Mesodermal cell (in vitro differentiated cells): Measurements from ENCODE around the gene PUS7.

Experiments used
- H3K27ac ChIP-seq: 2 replicates; pipeline ENCODE4 v1.7.0; 2013; ENCODE audit warnings: mild to moderate bottlenecking, low read depth, low read length, moderate library complexity; ENCODE audit not compliant: severe bottlenecking
- H3K36me3 ChIP-seq: 2 replicates; pipeline ENCODE4 v1.7.1; 2013; ENCODE audit warnings: mild to moderate bottlenecking, low read length, moderate library complexity; ENCODE audit not compliant: control insufficient read depth, insufficient read depth
- H3K4me1 ChIP-seq: one replicate; pipeline ENCODE4 v1.7.1; 2013; ENCODE audit warnings: mild to moderate bottlenecking, low read length; ENCODE audit not compliant: insufficient read depth, control insufficient read depth, poor library complexity, severe bottlenecking
- H3K4me3 ChIP-seq: 2 replicates; pipeline ENCODE4 v1.7.0; 2013; ENCODE audit warnings: low read length, control low read depth, mild to moderate bottlenecking; ENCODE audit not compliant: insufficient read depth, poor library complexity, severe bottlenecking; ENCODE audit errors: extremely low read depth
- H3K9me3 ChIP-seq: 2 replicates; pipeline ENCODE4 v1.7.1; 2013; ENCODE audit warnings: mild to moderate bottlenecking, low read length, moderate library complexity; ENCODE audit not compliant: control insufficient read depth
- WGBS, 2 experiments: methylation state at CpG; one replicate each; pipeline ENCODE4 v1.1.5; 2013; ENCODE audit warnings: missing lambda C conversion rate in 2 of 2; ENCODE audit not compliant: insufficient coverage in 2 of 2; 5-methylcytosine and 5-hydroxymethylcytosine counted together

Gene PUS7

GRCh38 chr7:105497016-105497415 is 25.1 kb downstream of the PUS7 start:
- 89 to 100% methylated on average over 3 of the region's 5 CpGs for WGBS, 2 experiments

GRCh38 chr7:105496521-105496920 is 25.6 kb downstream of the PUS7 start:
- Histone ChIP-seq H3K27ac (peak overlapping the region; percentile 6), H3K9me3 (no peaks in the 10 kb centered on the region), H3K4me1 (peaks cover 3% of the 10 kb centered on the region), H3K4me3 (no peak overlapping the region), H3K36me3 (peaks cover 38% of the 10 kb centered on the region)
- WGBS, 2 experiments = 100% methylated on average over 1 of the region's 2 CpGs

More at GRCh38 chr7:105497016-105497415, 25.1 kb downstream of the PUS7 start:
- H3K4me3 ChIP-seq = no peak overlapping the region
- H3K4me1 ChIP-seq = peaks cover 3% of the 10 kb centered on the region
- peaks cover 38% of the 10 kb centered on the region for H3K36me3 ChIP-seq
- H3K9me3 ChIP-seq = no peaks in the 10 kb centered on the region
- H3K27ac ChIP-seq = peak overlapping the region; percentile 6

- Histone ChIP-seq H3K9me3 (no peaks in the 10 kb centered on the region), H3K36me3 (peaks cover 25% of the 10 kb centered on the region), H3K4me1 (peaks cover 3% of the 10 kb centered on the region), H3K4me3 (no peak overlapping the region), H3K27ac (no peak overlapping the region)
- WGBS, 2 experiments = 93 to 100% methylated on average over 1 to 3 of the region's 5 CpGs
Measured at GRCh38 chr7:105493923-105494315, 28.2 kb downstream of the PUS7 start.

GRCh38 chr7:105493196-105493922 is 28.7 kb downstream of the PUS7 start:
- H3K4me3 ChIP-seq = no peak overlapping the region
- peaks cover 22% of the 10 kb centered on the region for H3K36me3 ChIP-seq
- peaks cover 4% of the 10 kb centered on the region for H3K4me1 ChIP-seq
- 98 to 100% methylated on average over 3 of the region's 7 CpGs for WGBS, 2 experiments
- H3K9me3 ChIP-seq = no peaks in the 10 kb centered on the region
- no peak overlapping the region for H3K27ac ChIP-seq

GRCh38 chr7:105489409-105489808 is 32.7 kb downstream of the PUS7 start:
- no peak overlapping the region for H3K4me3 ChIP-seq
- H3K36me3 ChIP-seq = peaks cover 42% of the 10 kb centered on the region
- peaks cover 14% of the 10 kb centered on the region for H3K4me1 ChIP-seq
- no peak overlapping the region for H3K27ac ChIP-seq
- WGBS, 2 experiments = 89 to 100% methylated on average over 1 of the region's 3 CpGs
- H3K9me3 ChIP-seq = no peaks in the 10 kb centered on the region

- Histone ChIP-seq H3K36me3 (peaks cover 51% of the 10 kb centered on the region), H3K9me3 (no peaks in the 10 kb centered on the region), H3K27ac (peak overlapping the region; percentile 97), H3K4me3 (no peak overlapping the region), H3K4me1 (peaks cover 14% of the 10 kb centered on the region)
- 85 to 88% methylated on average over 2 to 4 of the region's 6 CpGs for WGBS, 2 experiments
Measured at GRCh38 chr7:105487579-105488571, 34.2 kb downstream of the PUS7 start.

GRCh38 chr7:105480931-105481330 is 41.1 kb downstream of the PUS7 start:
- 100% methylated on average over 1 of the region's 4 CpGs; no CpG with 5 or more reads in 1 of the 2 experiments for WGBS, 2 experiments
- H3K36me3 ChIP-seq = peaks cover 83% of the 10 kb centered on the region
- H3K4me3 ChIP-seq = no peak overlapping the region
- H3K9me3 ChIP-seq = no peaks in the 10 kb centered on the region
- no peak overlapping the region for H3K27ac ChIP-seq
- H3K4me1 ChIP-seq = no peaks in the 10 kb centered on the region

GRCh38 chr7:105478606-105479005 is 43.5 kb downstream of the PUS7 start:
- H3K4me1 ChIP-seq = no peaks in the 10 kb centered on the region
- H3K27ac ChIP-seq = no peak overlapping the region
- H3K9me3 ChIP-seq = no peaks in the 10 kb centered on the region
- WGBS, 2 experiments = 80 to 100% methylated on average over 1 of the region's 5 CpGs
- H3K36me3 ChIP-seq = peaks cover 68% of the 10 kb centered on the region
- no peak overlapping the region for H3K4me3 ChIP-seq

- no peaks in the 10 kb centered on the region for H3K9me3 ChIP-seq
- H3K36me3 ChIP-seq = peaks cover 61% of the 10 kb centered on the region
- no peak overlapping the region for H3K4me3 ChIP-seq
- 92 to 100% methylated on average over 1 of the region's 2 CpGs for WGBS, 2 experiments
- no peaks in the 10 kb centered on the region for H3K4me1 ChIP-seq
- H3K27ac ChIP-seq = no peak overlapping the region
Measured at GRCh38 chr7:105477908-105478307, 44.2 kb downstream of the PUS7 start.

GRCh38 chr7:105474045-105474444 is 48.0 kb downstream of the PUS7 start:
- no peaks in the 10 kb centered on the region for H3K4me1 ChIP-seq
- no peak overlapping the region for H3K27ac ChIP-seq
- no peak overlapping the region for H3K4me3 ChIP-seq
- H3K9me3 ChIP-seq = no peaks in the 10 kb centered on the region
- peaks cover 56% of the 10 kb centered on the region for H3K36me3 ChIP-seq
- WGBS, 2 experiments = no CpG with 5 or more reads among the region's 1 CpG
